HG03521 (cell line): ENCODE measurements around the gene GRIK3.

Source experiments
- ATAC-seq: cut with Tn5 transposase; IDR thresholded peaks from one replicate; pipeline ENCODE4 v1.9.1; 2021; ENCODE audit warnings: mild to moderate bottlenecking, moderate library complexity; ENCODE audit not compliant: unreplicated experiment

Gene GRIK3

DNA sequence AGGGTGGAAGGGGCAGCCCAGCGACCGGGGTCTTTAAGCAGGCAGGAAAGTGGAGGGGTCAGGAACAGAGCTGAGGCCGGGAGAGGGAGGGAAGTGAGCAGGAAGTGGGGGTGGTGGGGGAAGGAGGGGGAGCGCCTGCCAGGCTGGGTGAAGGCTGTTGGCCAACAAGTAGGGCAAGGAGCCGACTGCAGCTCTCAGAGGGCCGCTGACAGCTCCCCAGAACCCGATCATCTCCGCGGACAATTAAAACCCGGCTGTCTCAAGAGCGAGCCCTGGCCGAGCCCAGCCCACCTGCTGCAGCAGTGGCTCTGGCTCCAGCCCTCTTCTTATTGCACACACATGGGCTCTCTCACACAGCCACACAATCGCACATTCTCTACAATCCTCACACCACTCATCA lies 51.6 kb downstream of the GRIK3 start:
- ATAC-seq = no peak

DNA sequence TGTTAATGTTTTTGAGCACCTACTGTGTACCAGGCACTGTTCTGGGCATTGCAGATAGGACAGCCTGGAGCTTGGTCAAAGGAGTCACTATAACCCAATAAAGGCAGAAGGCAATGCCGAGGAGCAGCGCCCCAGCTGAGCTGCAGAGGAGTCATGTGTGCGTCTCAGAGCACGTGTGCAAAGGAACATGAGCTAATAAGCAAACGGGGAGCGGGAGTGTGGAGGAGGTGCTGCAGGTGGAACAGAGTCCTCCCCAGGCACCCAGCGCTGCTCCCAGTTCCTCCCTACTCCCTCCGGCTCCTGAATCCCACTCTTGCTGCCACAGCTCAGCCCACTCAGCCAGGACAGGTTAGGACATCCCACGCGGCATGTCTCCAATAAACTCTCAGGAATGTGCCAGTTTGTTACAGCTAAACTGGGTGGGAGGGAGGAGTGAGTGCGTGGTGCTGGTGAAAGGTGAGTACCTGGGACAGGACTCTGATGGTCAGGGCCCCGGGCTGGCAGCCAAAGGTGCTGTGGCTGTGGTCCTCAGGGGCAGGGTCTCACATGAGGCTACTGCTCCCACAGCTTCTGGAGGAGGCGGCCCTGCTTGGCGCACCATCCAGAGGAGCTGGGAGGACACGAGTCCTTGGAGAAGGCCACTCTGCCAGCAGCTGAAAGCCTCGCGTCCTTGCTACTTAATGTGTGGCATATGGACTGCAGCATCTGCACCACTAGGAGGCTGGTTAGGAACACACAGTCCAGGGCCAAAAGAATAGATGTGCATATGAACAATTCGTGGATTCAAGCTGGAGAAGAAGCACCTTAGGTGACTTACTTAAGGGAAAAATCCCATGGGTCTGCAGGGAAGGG lies 52.3 kb downstream of the GRIK3 start:
- ATAC-seq = no peak

DNA sequence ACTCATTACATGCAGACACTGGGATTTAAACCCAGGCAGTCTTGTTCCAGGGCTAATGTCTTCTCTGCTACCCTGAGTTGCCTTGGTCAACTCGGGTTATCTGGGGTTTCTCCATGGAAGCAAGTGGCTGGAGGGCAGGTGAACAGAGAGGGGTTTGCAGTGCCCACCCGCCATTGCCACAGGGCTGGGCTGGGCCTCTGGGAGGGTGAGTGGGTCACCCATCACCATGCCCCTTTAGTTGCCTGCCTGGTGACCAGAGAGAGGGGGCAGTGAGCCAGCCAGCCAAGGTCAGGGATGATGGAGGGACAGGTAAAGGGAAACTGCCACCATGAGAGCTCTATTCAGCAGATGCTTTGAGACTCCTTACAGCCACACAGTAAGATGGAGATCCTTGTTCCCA lies 53.2 kb downstream of the GRIK3 start:
- no peak for ATAC-seq

DNA sequence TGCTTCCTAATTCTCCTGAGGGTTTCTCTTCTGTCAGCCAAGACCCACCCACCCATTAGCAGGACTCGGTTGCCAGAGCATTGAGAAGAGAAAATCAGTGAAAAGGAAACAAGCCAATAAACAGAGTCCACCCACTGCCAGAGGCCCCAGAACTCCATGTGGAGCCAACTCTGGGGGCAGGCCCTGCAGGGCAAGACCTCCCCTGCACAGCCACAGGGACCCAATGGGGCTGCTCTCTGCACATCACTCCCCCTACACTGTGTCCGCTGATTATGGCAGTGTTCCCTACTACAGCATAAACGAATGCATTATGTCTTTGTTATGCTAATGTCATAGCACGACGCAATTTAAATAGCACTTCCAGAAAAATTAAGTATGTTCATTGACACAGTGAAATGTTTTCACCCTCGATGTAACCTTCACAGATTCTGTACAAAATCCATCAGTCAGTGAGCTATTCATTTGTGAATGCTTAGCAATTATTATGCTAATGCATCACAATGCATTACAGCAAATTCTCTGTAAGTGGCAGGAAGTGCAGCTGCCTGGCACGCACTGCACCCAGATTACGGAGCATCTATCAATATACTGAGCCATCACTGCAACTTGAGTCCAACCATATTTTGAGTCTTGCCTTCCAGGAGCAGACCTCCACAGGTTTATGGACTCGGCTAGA lies 56.4 kb downstream of the GRIK3 start:
- no peak for ATAC-seq

DNA sequence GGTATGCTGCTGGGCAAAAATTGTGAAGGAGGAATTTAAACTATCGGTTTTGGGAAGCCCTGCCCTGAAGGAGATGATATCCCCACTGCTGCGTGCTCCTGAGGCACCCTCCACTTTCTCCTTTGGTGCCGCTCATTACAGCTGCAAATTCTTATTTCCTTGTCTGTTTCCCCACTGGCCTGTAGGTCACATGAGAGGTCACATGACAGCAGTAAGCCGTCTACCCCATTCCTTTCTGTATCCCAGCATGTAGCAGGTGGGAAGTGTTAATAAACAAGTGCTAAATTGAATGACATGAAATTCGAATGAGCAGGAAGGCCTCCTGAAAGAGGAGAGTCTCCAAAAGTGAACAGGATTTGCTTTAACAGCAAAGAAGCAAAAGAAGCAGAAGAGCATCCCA lies 58.7 kb downstream of the GRIK3 start:
- ATAC-seq = no peak

DNA sequence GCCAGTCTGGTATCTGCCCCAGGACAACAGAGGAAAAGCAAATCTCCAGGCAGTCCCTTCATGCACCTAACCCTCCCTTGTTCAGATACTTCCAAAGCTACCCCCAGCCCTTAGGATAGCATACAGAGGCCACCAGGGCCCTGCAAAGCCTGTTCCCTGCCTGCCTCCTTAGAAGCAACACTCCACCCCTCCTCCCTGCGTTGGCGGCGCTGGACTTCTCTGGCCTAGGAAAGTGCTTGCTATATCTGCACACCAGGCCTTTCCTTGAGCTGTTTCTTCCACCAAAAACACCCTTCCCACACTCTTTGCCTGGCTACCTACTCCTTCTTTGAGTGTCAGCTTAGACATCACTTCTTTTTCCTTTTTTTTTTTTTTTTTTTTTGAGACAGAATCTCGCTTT lies 61.3 kb downstream of the GRIK3 start:
- no peak for ATAC-seq

DNA sequence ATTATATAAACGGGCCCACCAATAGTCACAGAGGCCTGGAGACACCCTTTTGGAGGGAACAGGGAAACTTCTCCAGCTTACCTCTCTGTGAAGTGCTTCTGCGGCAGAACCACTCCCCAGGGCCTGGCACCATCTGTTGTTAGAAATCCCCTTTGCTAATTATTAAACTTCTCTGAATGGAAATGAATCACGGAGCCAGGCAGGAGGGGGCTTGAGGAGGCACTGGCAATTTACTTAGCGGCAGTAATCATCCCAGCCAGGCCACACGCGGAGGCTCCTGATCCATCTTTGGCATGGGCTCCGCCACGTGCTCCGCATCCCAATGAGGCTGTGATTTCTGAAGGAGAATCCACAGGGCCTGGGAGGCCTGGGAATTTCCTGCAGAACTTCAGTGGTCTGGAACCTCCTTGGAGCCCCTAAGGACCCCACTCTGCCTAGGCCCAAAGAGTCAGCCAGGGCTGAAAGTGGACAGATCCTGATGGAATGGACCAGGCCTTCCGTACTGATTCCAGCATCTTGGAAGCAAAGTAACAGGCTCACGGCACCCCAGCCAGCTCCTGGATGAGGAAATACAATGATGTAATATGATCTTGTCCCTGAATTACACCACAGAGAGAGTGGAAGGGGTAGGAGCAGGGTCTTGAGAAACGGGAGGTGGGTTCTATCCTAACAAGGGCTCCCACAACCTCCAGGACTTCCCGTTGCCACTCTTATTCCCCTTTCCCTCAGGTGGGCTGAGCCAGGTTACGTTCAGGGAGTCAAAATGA lies 62.3 kb downstream of the GRIK3 start:
- no peak for ATAC-seq

DNA sequence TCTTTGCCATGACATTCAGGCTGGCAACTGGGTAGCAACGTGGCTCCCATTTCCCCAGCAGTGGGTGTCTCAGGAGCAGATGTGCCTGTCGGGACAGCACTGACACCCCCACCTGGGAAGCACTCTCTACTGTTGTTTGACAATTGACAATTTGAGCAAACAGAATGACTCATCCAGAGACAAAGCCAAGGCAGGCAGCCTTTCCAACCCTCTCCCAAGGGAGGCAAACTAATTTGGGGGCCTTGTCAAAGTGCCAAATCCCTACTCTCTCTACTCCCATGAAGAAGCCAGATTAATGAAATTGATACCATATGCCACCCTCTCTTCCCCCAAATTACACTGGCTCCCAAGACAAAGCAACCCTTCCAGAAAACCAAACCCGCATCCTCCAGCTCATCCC lies 65.6 kb downstream of the GRIK3 start:
- no peak for ATAC-seq

DNA sequence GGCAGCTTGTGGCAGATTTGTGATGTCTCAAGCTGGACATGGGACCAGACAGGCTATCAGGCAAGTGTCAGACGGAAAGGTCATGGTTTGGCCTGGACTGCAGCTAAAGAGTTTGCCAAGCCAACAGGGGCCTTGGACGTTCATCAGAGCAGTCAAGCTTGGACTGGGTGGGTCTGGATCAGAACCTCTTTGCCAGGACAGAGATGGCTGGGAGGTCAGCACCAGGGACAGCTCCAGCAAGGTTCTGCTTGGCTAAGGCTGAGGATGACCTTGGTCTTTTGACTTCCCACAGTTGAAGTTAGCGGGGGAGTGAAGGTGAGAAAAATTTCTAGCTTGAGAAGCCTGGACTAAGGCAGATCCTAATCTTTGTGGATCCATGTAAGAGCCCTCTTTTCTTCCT lies 68.1 kb downstream of the GRIK3 start:
- ATAC-seq = no peak

DNA sequence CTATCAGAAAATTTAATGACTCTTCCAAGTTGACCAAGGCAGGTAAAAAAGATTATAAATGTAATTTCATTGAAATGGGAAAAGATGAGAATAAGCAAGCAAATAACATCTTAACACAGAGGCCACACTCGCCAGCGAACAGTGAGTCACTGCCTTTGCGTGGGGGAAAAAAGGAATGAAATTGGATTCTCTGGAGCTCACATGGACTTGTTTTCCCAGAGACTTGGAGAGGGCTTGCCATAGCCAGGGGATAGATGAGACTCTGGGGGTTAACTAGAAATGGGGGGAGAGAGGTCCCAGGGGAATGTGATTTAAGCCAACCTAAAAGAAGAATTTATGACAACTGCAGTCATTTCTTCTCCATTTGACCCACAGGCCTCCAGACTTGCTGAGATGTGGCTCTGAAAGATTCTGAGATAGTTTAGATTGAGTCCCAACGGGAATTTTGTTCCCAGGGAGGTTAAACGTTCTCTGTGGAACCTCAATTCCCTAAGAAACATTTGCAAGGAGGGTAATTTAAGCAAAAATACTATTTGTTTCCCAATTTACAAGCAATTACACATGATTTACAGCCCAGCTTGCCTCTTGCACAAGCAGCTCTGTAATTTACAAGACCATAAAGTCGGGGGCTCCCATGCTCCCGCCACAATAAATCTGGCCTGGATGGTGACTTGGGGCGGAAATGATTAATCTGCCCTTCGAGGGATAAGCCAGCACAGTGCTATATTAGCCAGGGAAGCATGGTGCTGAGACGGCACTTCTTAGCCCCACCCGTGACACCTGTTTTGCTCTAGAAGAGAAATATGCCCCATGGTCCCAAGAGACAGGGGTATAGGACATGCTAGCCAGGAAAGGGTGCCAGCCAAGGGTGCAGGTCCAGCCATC lies 68.8 kb downstream of the GRIK3 start:
- no peak for ATAC-seq

DNA sequence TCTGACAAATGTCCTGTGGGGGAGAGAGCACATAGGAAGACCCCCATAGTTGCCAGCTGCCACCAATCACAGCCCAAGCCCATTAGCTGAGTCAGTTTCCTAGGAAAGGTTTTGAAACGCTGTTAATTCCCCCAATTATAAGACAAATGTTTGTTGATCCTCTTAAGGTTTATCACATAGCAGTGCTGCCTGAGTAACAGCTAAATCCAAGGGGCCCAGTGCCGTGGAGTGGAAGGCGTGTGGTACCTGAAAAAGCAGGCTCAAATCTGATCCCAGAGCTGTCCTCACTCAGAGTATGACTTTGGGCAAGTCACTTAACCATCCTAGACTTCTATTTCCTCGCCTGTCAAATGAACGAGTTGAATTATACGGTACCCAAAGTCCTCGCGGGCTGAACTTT lies 69.5 kb downstream of the GRIK3 start:
- ATAC-seq = no peak

DNA sequence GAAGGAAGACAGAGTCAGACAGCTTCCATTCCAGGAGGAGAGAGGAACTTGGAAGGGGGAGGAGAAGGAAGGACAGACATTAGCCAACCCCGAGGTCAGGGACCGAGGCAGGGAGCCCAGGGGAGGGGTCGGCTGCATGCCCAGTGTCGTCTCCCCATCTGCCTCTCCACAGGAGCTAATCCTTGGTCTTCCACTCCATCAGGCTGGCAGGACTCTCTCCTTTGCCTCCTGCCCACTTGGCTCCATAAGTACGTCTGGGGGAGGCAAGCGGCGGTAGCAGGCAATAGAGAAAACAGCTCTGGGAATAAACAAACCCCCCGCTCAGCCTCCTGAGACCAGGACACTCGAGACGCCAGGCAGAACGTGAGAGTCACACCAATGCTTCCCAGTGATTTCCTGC lies 71.3 kb downstream of the GRIK3 start:
- no peak for ATAC-seq

DNA sequence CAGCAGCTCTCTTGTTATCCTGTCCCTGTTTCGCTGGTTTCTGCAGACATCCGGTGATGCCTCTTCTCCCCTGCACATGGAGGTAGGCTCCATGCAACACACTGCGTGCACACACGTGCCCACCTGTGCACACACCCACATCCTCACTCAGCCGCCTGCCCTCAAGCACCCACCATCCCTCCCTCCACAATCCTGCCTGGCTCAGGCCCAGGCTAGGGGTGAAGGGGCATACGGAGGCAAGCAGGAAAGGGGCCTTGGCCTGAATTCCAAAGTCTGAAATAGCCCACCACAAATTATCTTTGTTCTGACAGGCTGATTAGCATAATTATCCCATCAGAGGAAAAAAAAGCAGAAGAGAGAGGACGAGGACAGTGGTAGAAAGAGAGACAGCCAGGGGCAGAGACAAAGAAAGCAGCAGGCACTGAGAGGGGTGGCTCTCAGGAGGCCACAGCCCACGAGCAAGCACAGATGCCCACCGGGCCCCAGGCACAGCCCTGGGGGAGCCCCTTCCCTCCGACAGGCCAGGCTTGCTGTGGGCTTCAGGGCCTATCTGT lies 73.2 kb downstream of the GRIK3 start:
- ATAC-seq = no peak

DNA sequence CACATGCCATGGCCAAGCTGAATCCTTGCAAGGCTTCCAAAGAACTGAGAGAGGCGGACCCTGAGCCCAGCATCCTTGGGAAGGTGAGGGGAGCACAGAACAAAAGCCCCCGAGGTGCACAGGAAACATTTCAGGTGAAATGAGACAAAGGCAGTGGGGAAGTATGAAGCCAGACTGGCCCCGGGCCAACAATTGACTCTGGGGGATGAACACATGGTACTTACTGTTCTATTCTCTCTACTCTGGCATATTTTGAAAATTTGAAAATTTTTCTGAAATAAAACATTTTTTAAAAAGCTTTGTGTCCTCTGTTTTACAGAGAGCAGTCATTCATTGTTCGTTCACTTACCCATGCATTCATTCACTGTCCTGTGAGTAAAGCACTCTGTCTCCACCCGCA lies 77.7 kb downstream of the GRIK3 start:
- ATAC-seq = no peak

DNA sequence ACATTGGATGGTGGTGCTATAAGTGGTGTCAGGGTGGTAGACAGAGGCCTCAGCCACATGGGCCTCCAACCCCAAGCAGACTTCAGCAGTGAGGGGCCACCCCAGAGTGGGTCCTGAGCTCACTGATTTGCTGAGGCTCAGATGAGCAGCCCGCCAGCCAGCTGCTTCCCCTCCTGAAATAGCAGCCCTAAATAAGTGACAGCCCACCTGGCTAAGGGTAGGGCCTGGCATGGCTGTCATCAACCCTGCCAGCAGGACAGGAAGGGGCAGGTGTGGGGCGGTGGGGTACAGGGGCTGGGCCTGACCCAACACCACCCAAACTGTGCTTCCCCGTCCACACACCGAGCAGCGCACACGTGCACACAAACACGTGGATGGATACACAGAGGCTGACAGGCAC lies 79.3 kb downstream of the GRIK3 start:
- no peak for ATAC-seq

DNA sequence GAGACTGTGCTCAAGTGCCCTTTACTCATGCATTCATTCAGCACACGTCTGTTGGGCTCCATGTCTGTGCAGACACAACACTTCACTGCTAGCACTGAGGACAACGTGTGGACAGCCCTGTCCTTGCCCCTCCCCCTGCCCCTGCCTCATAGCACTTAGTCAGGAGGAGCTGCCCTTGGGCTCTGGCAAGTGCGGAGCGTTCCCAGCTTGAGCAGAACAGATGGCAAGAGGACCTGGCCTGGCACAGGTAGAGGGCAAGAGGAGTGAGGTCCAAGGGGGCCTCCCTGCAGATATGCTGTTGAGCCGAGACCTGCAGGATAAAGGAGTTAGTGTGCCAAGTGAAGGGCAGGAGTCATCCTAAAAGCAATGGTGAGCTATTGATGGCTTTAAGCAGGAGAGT lies 81.3 kb downstream of the GRIK3 start:
- ATAC-seq = no peak

DNA sequence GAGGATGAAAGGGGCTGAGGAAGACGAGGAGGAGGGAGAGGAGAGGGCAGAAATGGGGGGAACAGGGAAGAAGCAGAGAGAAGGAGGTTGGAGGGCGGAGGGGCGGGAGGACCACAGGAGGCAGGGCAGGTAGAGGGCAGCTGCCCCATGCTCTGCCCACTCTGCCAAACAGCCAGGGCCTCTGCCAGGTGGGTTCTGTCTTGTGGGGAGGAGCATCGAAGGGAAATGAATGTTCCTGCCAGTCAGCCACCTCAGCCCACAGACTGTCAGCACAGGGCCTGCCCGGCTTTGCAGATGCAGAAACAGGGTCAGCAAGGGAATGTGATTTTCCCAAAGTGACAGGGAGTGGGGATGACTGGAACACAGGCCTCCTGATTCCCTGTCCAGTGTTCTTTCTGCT lies 82.6 kb downstream of the GRIK3 start:
- ATAC-seq = no peak

DNA sequence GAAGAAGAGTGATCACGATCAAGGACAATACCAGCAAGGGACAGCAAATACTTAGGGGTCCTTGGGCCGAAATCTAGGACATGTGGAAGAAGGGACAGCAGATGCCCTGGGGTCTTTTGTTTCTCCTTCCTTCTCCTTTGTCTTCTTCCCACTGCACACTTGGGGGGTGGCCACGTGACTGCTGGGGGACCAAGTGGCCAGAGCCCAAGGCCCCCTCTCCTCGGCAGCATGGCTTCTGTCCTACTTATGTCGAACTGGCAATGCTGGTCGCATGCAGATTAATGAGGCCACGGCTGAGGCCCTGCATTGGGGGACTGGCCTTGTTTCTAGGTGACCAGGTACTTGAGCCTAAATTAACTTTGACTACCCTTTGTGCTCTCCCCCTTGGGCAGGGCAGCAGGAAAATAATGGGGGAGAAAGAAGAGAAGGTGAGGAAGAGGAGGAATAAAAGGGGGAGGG lies 83.0 kb downstream of the GRIK3 start:
- no peak for ATAC-seq

DNA sequence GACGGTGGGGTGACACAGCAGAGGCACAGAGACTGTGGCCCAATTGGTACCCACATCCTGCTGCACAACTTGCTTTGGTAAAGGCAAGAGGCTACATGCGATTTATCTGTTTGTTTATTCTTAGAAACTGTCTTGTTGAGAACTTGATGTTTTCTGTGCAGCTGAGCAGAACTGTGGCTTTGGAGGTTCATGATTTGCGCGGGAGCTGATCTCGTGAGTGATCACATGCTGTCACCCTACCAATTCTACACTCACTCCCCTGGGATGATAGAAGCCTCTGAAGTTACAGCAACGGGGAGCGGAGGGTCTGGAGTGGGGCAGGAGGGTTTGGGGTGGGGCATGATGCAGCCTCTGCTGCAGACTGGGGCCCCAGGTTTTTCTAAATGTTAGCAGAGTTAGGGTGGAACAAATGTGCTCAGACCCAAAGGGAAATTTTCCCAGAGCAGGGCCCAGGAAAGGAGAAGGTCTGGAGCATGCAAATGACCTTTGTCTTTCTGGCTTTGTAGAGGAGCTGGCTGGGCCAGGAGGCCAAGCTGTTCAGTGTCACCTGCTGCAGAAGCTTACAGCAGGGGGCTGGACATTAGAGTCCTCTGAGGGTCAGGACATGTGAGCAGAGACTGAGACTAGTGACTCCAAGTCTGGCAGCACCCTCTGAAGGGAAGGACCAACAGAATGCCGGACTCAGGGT lies 83.6 kb downstream of the GRIK3 start:
- no peak for ATAC-seq

DNA sequence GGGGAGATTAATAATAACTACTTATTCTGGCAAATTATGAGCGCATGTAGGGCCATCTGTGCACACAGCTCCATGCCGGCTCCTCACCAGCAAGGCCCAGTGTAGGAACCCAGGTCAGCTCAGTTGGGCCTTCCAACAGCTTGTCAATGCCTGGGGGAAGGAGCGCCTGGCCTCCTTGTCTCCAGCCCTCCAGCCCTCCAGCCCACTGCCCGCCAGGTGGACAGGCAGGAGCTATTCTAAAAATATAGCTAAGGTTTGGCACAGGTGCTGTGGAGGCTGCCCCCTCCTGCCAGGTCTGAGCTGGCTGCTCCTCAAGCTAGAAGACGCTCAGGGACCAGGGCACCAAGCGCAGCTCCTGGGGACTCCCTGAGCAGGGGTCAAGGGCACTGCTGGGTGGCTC lies 85.7 kb downstream of the GRIK3 start:
- ATAC-seq = no peak
